Activated T-helper 17 cell treated with anti-CD3 and anti-CD28 coated beads, Interleukin-2, amount 50 U/mL, for 72 hours (primary cell): Measurements from ENCODE around the gene P2RX4. TPM values are rescaled to one million over a fixed set of nuclear protein-coding genes. Genes with fewer than 3 reads are reported as not detected.
A peak's percentile ranks its signal among the peaks of the same experiment; 100 is the strongest.
"Not testable (repeated sequence)": the region's sequence is repeated elsewhere in the genome, so short reads cannot be mapped to it uniquely, and the experiment has no call there.

Experiments used
- ATAC-seq: fragments of 150-1000 bp; cut with Tn5 transposase; replicated peaks from 2 replicates; pipeline ENCODE4 v1.10.0; 2021; ENCODE audit warnings: mild to moderate bottlenecking, moderate library complexity
- H3K27ac Mint-ChIP-seq: one replicate; pipeline ENCODE4 v1.8.0; 2022; ENCODE audit warnings: mixed read lengths
- H3K27me3 Mint-ChIP-seq: one replicate; pipeline ENCODE4 v1.8.0; 2022; ENCODE audit warnings: mixed read lengths
- H3K36me3 Mint-ChIP-seq: one replicate; pipeline ENCODE4 v1.8.0; 2022; ENCODE audit warnings: low read depth, mild to moderate bottlenecking, mixed read lengths
- H3K4me1 Mint-ChIP-seq: one replicate; pipeline ENCODE4 v1.8.0; 2022; ENCODE audit warnings: mixed read lengths
- H3K4me3 Mint-ChIP-seq: one replicate; pipeline ENCODE4 v1.8.0; 2022; ENCODE audit warnings: mild to moderate bottlenecking, mixed read lengths
- H3K9me3 Mint-ChIP-seq: one replicate; pipeline ENCODE4 v1.8.0; 2022; ENCODE audit warnings: mixed read lengths
- total RNA-seq, 2 donors: library from RNA; stranded (reverse); gene quantifications; one replicate each; pipeline ENCODE4 v1.2.3, GENCODE V29; 2022

Gene P2RX4
- total RNA-seq, 2 donors from 2014 or later = 31.6 to 45.3 TPM

DNA sequence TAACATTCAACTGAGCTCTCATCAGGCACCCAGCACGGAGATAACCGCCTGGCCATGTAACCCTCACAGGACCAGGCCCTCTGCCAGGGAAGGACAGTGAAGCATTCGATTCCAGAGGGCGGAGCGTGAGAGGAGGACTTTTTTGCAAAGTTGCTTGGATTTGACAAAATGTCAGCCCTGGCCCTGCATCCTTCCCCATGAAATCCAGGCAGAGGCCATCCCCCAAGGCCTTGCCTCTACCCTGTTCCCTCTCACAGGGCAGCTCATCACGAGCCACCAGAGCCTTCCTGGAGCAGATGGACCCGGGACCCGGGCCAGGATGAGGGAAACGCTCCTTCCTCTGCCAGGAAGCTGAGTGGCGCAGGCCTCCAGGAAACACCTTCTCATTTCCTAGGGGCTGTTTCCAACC is 69.6 kb downstream of the P2RX4 start:
- Mint-ChIP-seq H3K4me3 (no peak overlapping the region), H3K36me3 (peaks cover 18% of the 10 kb centered on the region), H3K9me3 (no peaks in the 10 kb centered on the region), H3K4me1 (peaks cover 6% of the 10 kb centered on the region), H3K27me3 (no peaks in the 10 kb centered on the region), H3K27ac (no peak overlapping the region)
- ATAC-seq = no peak

GRCh38 chr12:121280531-121280930 is 70.6 kb downstream of the P2RX4 start:
- not testable (repeated sequence) for H3K36me3 Mint-ChIP-seq, H3K9me3 Mint-ChIP-seq, H3K4me3 Mint-ChIP-seq, ATAC-seq, H3K27ac Mint-ChIP-seq, H3K4me1 Mint-ChIP-seq, H3K27me3 Mint-ChIP-seq

- H3K27me3 Mint-ChIP-seq, H3K4me3 Mint-ChIP-seq, H3K36me3 Mint-ChIP-seq, H3K27ac Mint-ChIP-seq, H3K4me1 Mint-ChIP-seq, ATAC-seq, H3K9me3 Mint-ChIP-seq: not testable (repeated sequence)
These were observed 71.2 kb downstream of the P2RX4 start for GRCh38 chr12:121281116-121281515.

DNA sequence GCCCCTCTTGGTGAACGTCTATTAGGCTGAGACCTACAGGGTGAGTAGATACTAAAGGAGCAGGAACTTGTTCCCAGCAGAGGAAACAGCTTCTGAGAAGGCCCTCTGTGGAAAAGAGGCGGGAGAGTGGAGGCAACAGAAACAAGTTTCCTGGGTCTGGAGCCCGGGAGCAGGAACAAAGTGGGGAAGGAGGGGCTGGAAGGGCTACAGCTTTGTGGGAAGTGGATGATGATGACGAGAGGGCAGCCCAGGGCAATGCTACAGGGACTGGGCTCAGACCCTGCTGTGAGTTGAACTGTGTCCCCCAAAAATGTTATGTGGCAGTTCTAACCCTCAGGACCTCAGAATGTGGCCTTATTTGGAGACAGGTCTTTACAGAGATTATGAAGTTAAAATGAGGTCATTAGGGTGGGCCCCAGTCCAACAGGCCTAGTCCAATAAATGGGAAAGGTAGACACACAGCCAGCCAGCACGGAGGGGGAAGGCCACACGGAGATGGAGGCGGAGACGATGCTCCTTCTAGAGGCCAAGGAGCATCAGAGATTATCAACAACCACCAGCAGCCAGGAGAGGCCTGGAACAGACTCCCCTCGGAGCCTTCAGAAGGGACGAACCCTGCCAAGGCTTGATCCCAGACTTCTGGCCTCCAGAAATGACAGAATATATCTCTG is 72.3 kb downstream of the P2RX4 start:
- Mint-ChIP-seq H3K27ac (peak overlapping the region; percentile 54), H3K4me3 (no peak overlapping the region), H3K36me3 (peaks cover 5% of the 10 kb centered on the region), H3K9me3 (no peaks in the 10 kb centered on the region), H3K27me3 (no peaks in the 10 kb centered on the region), H3K4me1 (peaks cover 3% of the 10 kb centered on the region)
- no peak for ATAC-seq

- not testable (repeated sequence) for ATAC-seq, H3K27ac Mint-ChIP-seq, H3K4me3 Mint-ChIP-seq, H3K4me1 Mint-ChIP-seq, H3K27me3 Mint-ChIP-seq, H3K9me3 Mint-ChIP-seq, H3K36me3 Mint-ChIP-seq
These were observed 73.0 kb downstream of the P2RX4 start for GRCh38 chr12:121282910-121283309.

- Mint-ChIP-seq H3K4me1 (no peaks in the 10 kb centered on the region), H3K36me3 (peaks cover 5% of the 10 kb centered on the region), H3K27ac (no peak overlapping the region), H3K27me3 (no peaks in the 10 kb centered on the region), H3K4me3 (no peak overlapping the region), H3K9me3 (no peaks in the 10 kb centered on the region)
- ATAC-seq = no peak
These were observed 73.5 kb downstream of the P2RX4 start for GRCh38 chr12:121283388-121283787.

Other genes with a start within 250 kb of the P2RX4 start
- not detected for gene HNF1A, start 231.6 kb upstream of the P2RX4 start, total RNA-seq
- 10 to 100 TPM; 15.6 to 26.8 TPM for gene C12orf43, start 193.6 kb upstream of the P2RX4 start, total RNA-seq
- 1 to 10 TPM; 4.0 to 5.2 TPM for gene OASL, start 170.9 kb upstream of the P2RX4 start, total RNA-seq
- gene P2RX7, start 77.3 kb upstream of the P2RX4 start, total RNA-seq = 1 to 10 TPM; 3.8 to 6.4 TPM
- 10 to 100 TPM; 16.9 to 30.1 TPM for gene CAMKK2, start 86.6 kb downstream of the P2RX4 start, total RNA-seq
- 100 to 1,000 TPM in 1 of 2 donors, 10 to 100 TPM in 1; 62.5 to 114 TPM for gene ANAPC5, start 142.3 kb downstream of the P2RX4 start, total RNA-seq
- gene RNF34, start 190.0 kb downstream of the P2RX4 start, total RNA-seq = 10 to 100 TPM; 62.8 to 98.5 TPM